IMR-90 (cell line): Measurements from ENCODE around the gene DGLUCY. TPM values are rescaled to one million over a fixed set of nuclear protein-coding genes. Genes with fewer than 3 reads are reported as not detected.

Experiments used
- ATAC-seq: fragments of 200-7000 bp; cut with Tn5 transposase; 2 replicates; pipeline ENCODE4 v1.9.1; 2020; ENCODE audit warnings: low read depth, mild to moderate bottlenecking, moderate library complexity
- BruUV-seq: library from RNA; stranded (reverse); fragments of 400-500 nt; replicated peaks from 2 replicates; lab custom pipeline; 2021; lab: Mats Ljungman, UMichigan
- CTCF ChIA-PET: fragments of 300-600 bp; formaldehyde crosslinking; extraction: SDS; loops from one replicate; lab custom pipeline; 2021; ENCODE audit warnings: antibody characterized with exemption; lab: Yijun Ruan, JAX
- POLR2A ChIA-PET: fragments of 300-600 bp; sonication (Branson Sonifier 250); formaldehyde crosslinking; loops from one replicate; lab custom pipeline; 2022; ENCODE audit warnings: antibody characterized with exemption; ENCODE audit not compliant: unreplicated experiment; lab: Charles Lee
- DNase-seq: peaks from one replicate; pipeline ENCODE4 v3.0.0; 2013
- H2AFZ ChIP-seq: replicated peaks from 2 replicates; pipeline ENCODE3; 2013; ENCODE audit warnings: low read length, mild to moderate bottlenecking; ENCODE audit not compliant: poor library complexity
- H2AK5ac ChIP-seq: 2 replicates; pipeline ENCODE4 v1.6.1; 2013; ENCODE audit warnings: low read depth, low read length, inconsistent platforms
- H2AK9ac ChIP-seq: replicated peaks from 2 replicates; pipeline ENCODE3; 2013; ENCODE audit warnings: mild to moderate bottlenecking, low read depth, low read length, moderate library complexity; ENCODE audit not compliant: poor library complexity
- H2BK120ac ChIP-seq: 2 replicates; pipeline ENCODE4 v1.6.1; 2013; ENCODE audit warnings: low read depth, low read length, inconsistent platforms
- H2BK15ac ChIP-seq: 3 replicates; pipeline ENCODE4 v1.6.1; 2013; ENCODE audit warnings: low read depth, low read length, inconsistent platforms
- H2BK20ac ChIP-seq: 2 replicates; pipeline ENCODE4 v1.6.1; 2013; ENCODE audit warnings: low read depth, mild to moderate bottlenecking, inconsistent platforms, low read length, moderate library complexity
- H2BK5ac ChIP-seq: 2 replicates; pipeline ENCODE4 v1.6.1; 2013; ENCODE audit warnings: mild to moderate bottlenecking, low read depth, low read length, inconsistent platforms; ENCODE audit not compliant: poor library complexity, severe bottlenecking
- H3K14ac ChIP-seq: replicated peaks from 2 replicates; pipeline ENCODE4 v1.6.1; 2013; ENCODE audit warnings: low read depth, low read length, inconsistent platforms
- H3K18ac ChIP-seq: 2 replicates; pipeline ENCODE4 v1.6.1; 2013; ENCODE audit warnings: low read depth, low read length, control low read depth
- H3K23ac ChIP-seq: 2 replicates; pipeline ENCODE4 v1.6.1; 2013; ENCODE audit warnings: low read depth, low read length, inconsistent platforms
- H3K27ac ChIP-seq: 2 replicates; pipeline ENCODE4 v1.5.1; 2013; ENCODE audit warnings: mild to moderate bottlenecking, control low read depth, low read length; ENCODE audit not compliant: insufficient read depth
- H3K27me3 ChIP-seq: 2 replicates; pipeline ENCODE4 v1.6.1; 2013; ENCODE audit warnings: low read length; ENCODE audit not compliant: control insufficient read depth, insufficient read depth
- H3K36me3 ChIP-seq: 2 replicates; pipeline ENCODE4 v1.6.1; 2013; ENCODE audit warnings: low read length, mixed read lengths; ENCODE audit not compliant: control insufficient read depth, insufficient read depth
- H3K4ac ChIP-seq: 2 replicates; pipeline ENCODE4 v1.6.1; 2013; ENCODE audit warnings: low read depth, low read length, inconsistent platforms
- H3K4me1 ChIP-seq: 2 replicates; pipeline ENCODE4 v1.6.1; 2013; ENCODE audit warnings: low read length, mixed read lengths; ENCODE audit not compliant: control insufficient read depth, insufficient read depth
- H3K4me2 ChIP-seq: 2 replicates; pipeline ENCODE4 v1.6.1; 2013; ENCODE audit warnings: low read depth, mild to moderate bottlenecking, control low read depth, low read length, moderate library complexity
- H3K4me3 ChIP-seq: 2 replicates; pipeline ENCODE4 v1.5.1; 2013; ENCODE audit warnings: low read depth, mild to moderate bottlenecking, control low read depth, low read length, moderate library complexity; ENCODE audit not compliant: insufficient read depth
- H3K56ac ChIP-seq: 2 replicates; pipeline ENCODE4 v1.6.1; 2013; ENCODE audit warnings: low read length, inconsistent platforms; ENCODE audit not compliant: insufficient read depth; ENCODE audit errors: extremely low read depth
- H3K79me1 ChIP-seq, 2 experiments: 2 replicates each; pipeline ENCODE4 v1.6.1; 2013; ENCODE audit warnings: low read length in 2 of 2, inconsistent platforms in 1 of 2, low read depth in 1 of 2
- H3K9ac ChIP-seq: 2 replicates; pipeline ENCODE4 v1.6.1; 2013; ENCODE audit warnings: low read depth, low read length, control low read depth
- H3K9me1 ChIP-seq: 2 replicates; pipeline ENCODE4 v1.6.1; 2013; ENCODE audit warnings: low read length, inconsistent platforms; ENCODE audit not compliant: insufficient read depth
- H3K9me3 ChIP-seq: 2 replicates; pipeline ENCODE4 v1.6.1; 2013; ENCODE audit warnings: low read length; ENCODE audit not compliant: control insufficient read depth, insufficient read depth
- H4K20me1 ChIP-seq: 2 replicates; pipeline ENCODE4 v1.6.1; 2013; ENCODE audit warnings: low read length, inconsistent platforms; ENCODE audit not compliant: insufficient read depth
- H4K5ac ChIP-seq: 2 replicates; pipeline ENCODE4 v1.6.1; 2013; ENCODE audit warnings: mild to moderate bottlenecking, low read depth, low read length, control low read depth
- H4K8ac ChIP-seq, 2 experiments: 2 replicates each; pipeline ENCODE4 v1.6.1; 2013; ENCODE audit warnings: low read depth in 2 of 2, low read length in 2 of 2, control low read depth in 1 of 2, inconsistent platforms in 1 of 2
- H4K91ac ChIP-seq: 2 replicates; pipeline ENCODE4 v1.6.1; 2013; ENCODE audit warnings: low read depth, low read length, inconsistent platforms; ENCODE audit not compliant: insufficient read depth
- BHLHE40 ChIP-seq: fragments of 150-350 bp; IDR thresholded peaks from 2 replicates; pipeline ENCODE4 v1.6.1; 2016; ENCODE audit warnings: mild to moderate bottlenecking, low read depth, low read length
- CEBPB ChIP-seq: IDR thresholded peaks from 2 replicates; pipeline ENCODE4 v1.6.1; 2012; ENCODE audit warnings: low read depth, low read length, improper control_type of control experiment
- CHD1 ChIP-seq: IDR thresholded peaks from 2 replicates; pipeline ENCODE4 v1.6.1; 2012; ENCODE audit warnings: low read depth, low read length, improper control_type of control experiment
- CTCF ChIP-seq: conservative IDR thresholded peaks from 2 replicates; pipeline ENCODE4 v1.5.1; 2012; ENCODE audit warnings: mild to moderate bottlenecking, low read depth, low read length, improper control_type of control experiment
- FOS ChIP-seq: fragments of 150-350 bp; IDR thresholded peaks from 2 replicates; pipeline ENCODE4 v1.6.1; 2016; ENCODE audit warnings: low read depth, low read length
- NFE2L2 ChIP-seq: fragments of 150-350 bp; IDR thresholded peaks from 2 replicates; pipeline ENCODE4 v1.6.1; 2016; ENCODE audit warnings: low read depth, mild to moderate bottlenecking, low read length
- RAD21 ChIP-seq: IDR thresholded peaks from 2 replicates; pipeline ENCODE4 v1.6.1; 2012; ENCODE audit warnings: low read length, improper control_type of control experiment
- USF2 ChIP-seq: fragments of 150-350 bp; IDR thresholded peaks from 2 replicates; pipeline ENCODE4 v1.6.1; 2017; ENCODE audit warnings: mild to moderate bottlenecking, antibody characterized with exemption, low read length, low read depth
- WGBS, 2 experiments: methylation state at CpG; one replicate each; pipeline versions ENCODE4 v1.1.5 to v1.1.7; 2013; ENCODE audit warnings: missing lambda C conversion rate in 2 of 2; ENCODE audit not compliant: insufficient read length in 1 of 2; ENCODE audit errors: extremely low coverage in 2 of 2; 5-methylcytosine and 5-hydroxymethylcytosine counted together
- dilution Hi-C: fragments of 300-500 bp; cut with HindIII; formaldehyde crosslinking; loops from one replicate; pipeline ENCODE4 v1.14.3; 2018; ENCODE audit warnings: low sequenced_read_pairs; ENCODE audit not compliant: unreplicated experiment
- in situ Hi-C: fragments of 300-500 bp; cut with MboI; formaldehyde crosslinking; loops from 3 replicates; pipeline ENCODE4 v1.14.3; 2019; ENCODE audit warnings: low sequenced_read_pairs, inconsistent platforms, mixed read lengths
- intact Hi-C: fragments of 100-400 bp; cut with micrococcal nuclease; formaldehyde crosslinking; loops from 2 replicates; pipeline ENCODE4 v1.10.0; 2022
- polyA plus RNA-seq, 3 experiments: library from polyadenylated mRNA; depleted of rRNA; stranded (reverse); fragments of >200 nt; gene quantifications; 2 replicates each; pipeline ENCODE4 v1.2.3, GENCODE V29; 2012; ENCODE audit warnings: low replicate concordance in 1 of 3
- total RNA-seq: library from RNA; depleted of rRNA; stranded (reverse); fragments of >200 nt; gene quantifications from 2 replicates; pipeline ENCODE4 v1.2.3, GENCODE V29; 2012

Gene DGLUCY
- total and polyA plus RNA-seq, 2 of the 4 experiments (the other 2 are of a cell fraction), result 8.5 to 13.3 TPM

- Histone ChIP-seq H3K27ac (no peak overlapping the region), H4K5ac (no peak overlapping the region), H2AK9ac (no peak overlapping the region), H3K4me1 (no peaks in the 10 kb centered on the region), H2BK5ac (no peak overlapping the region), H3K56ac (no peak overlapping the region), H3K36me3 (peaks cover 23% of the 10 kb centered on the region), H2AFZ (no peak overlapping the region), H3K4me3 (no peak overlapping the region), H3K4ac (no peak overlapping the region), H3K79me1 (no peaks in the 10 kb centered on the region), H2BK120ac (no peak overlapping the region), H3K9ac (no peak overlapping the region), H2BK20ac (no peak overlapping the region), H3K9me3 (no peaks in the 10 kb centered on the region), H4K91ac (no peak overlapping the region), H4K20me1 (no peaks in the 10 kb centered on the region), H3K14ac (no peak overlapping the region), H3K4me2 (no peak overlapping the region), H3K23ac (no peak overlapping the region), H3K18ac (no peak overlapping the region), H2AK5ac (no peak overlapping the region), H2BK15ac (no peak overlapping the region), H4K8ac (no peak overlapping the region), H3K27me3 (no peaks in the 10 kb centered on the region), H3K9me1 (0 out of 2 replicates have a peak, but pooled peaks cover 3% of the 10 kb centered on the region)
- CTCF ChIA-PET, result no interaction called here
- POLR2A ChIA-PET, result no interaction called here
- dilution Hi-C loops, result no loop called here
- in situ Hi-C loops, result loop anchor here (25.0 kb wide), 2 partner anchors 776 to 876 kb away; partner anchors contain the start of gene CALM1
- intact Hi-C loops, result no loop called here
- 83% methylated on average over 10 of the region's 14 CpGs; no CpG with 5 or more reads in 1 of the 2 experiments for WGBS, 2 experiments
- DNase-seq (no peak), ATAC-seq (no peak)
- no TSS peak for BruUV-seq
- no peak for TF ChIP-seq CHD1
- no peak for TF ChIP-seq NFE2L2
- TF ChIP-seq CEBPB, result no peak
- no peak for TF ChIP-seq USF2
- no peak for TF ChIP-seq CTCF
- TF ChIP-seq BHLHE40, result no peak
- TF ChIP-seq FOS, result no peak
- no peak for TF ChIP-seq RAD21
Measured at GRCh38 chr14:91163316-91163715, 49.4 kb downstream of the DGLUCY start.
